HepG2 (cell line): ENCODE results near the gene CEBPA. TPM values are rescaled to one million over a fixed set of nuclear protein-coding genes. Genes with fewer than 3 reads are reported as not detected.

Experiments used
- ATF7-NPFF ChIP-seq: sonication (generic); formaldehyde crosslinking; IDR thresholded peaks from 2 replicates; pipeline ENCODE4 v1.8.1; 2023; ENCODE audit warnings: mild to moderate bottlenecking, low read depth, missing genetic modification reagents, moderate library complexity
- DMAP1 ChIP-seq: IDR thresholded peaks from 2 replicates; pipeline ENCODE4 v1.6.1; 2016
- DRAP1 ChIP-seq: IDR thresholded peaks from 2 replicates; pipeline ENCODE4 v1.6.1; 2016; ENCODE audit warnings: missing genetic modification reagents, missing compliant biosample characterization
- FOXP4 ChIP-seq: sonication (generic); formaldehyde crosslinking; IDR thresholded peaks from 2 replicates; pipeline ENCODE4 v1.4.0; 2020; ENCODE audit warnings: missing genetic modification reagents
- GMEB1 ChIP-seq: sonication (generic); formaldehyde crosslinking; IDR thresholded peaks from 2 replicates; pipeline ENCODE4 v1.5.1; 2020; ENCODE audit warnings: missing genetic modification reagents, mild to moderate bottlenecking, borderline replicate concordance
- PHF21A ChIP-seq: sonication (generic); formaldehyde crosslinking; IDR thresholded peaks from 2 replicates; pipeline ENCODE4 v1.5.0; 2020; ENCODE audit warnings: mild to moderate bottlenecking, missing genetic modification reagents
- PLRG1 ChIP-seq: fragments of 450-650 bp; conservative IDR thresholded peaks from 2 replicates; pipeline ENCODE4 v1.6.1; 2016
- THAP7 ChIP-seq: sonication (generic); formaldehyde crosslinking; IDR thresholded peaks from 2 replicates; pipeline ENCODE4 v1.8.1; 2023; ENCODE audit warnings: mild to moderate bottlenecking, missing genetic modification reagents
- ZBTB10 ChIP-seq: sonication (generic); formaldehyde crosslinking; IDR thresholded peaks from 2 replicates; pipeline ENCODE4 v1.4.0; 2020; ENCODE audit warnings: missing genetic modification reagents, borderline replicate concordance
- ZMYM4 ChIP-seq: sonication (generic); formaldehyde crosslinking; IDR thresholded peaks from 2 replicates; pipeline ENCODE4 v1.8.1; 2023; ENCODE audit warnings: mild to moderate bottlenecking, missing genetic modification reagents
- ZNF335 ChIP-seq: sonication (generic); formaldehyde crosslinking; IDR thresholded peaks from 2 replicates; pipeline ENCODE4 v1.4.0; 2020; ENCODE audit warnings: missing genetic modification reagents
- ZNF414 ChIP-seq: sonication (generic); formaldehyde crosslinking; IDR thresholded peaks from 2 replicates; pipeline ENCODE4 v1.5.0; 2020; ENCODE audit warnings: missing genetic modification reagents
- ZNF576 ChIP-seq: sonication (generic); formaldehyde crosslinking; IDR thresholded peaks from 2 replicates; pipeline ENCODE4 v1.4.0; 2020; ENCODE audit warnings: mild to moderate bottlenecking, missing genetic modification reagents
- ZNF703 ChIP-seq: sonication (generic); formaldehyde crosslinking; IDR thresholded peaks from 2 replicates; pipeline ENCODE4 v1.5.1; 2020; ENCODE audit warnings: missing genetic modification reagents, mild to moderate bottlenecking, moderate library complexity, borderline replicate concordance
- ZNF749 ChIP-seq: sonication (generic); formaldehyde crosslinking; IDR thresholded peaks from 2 replicates; pipeline ENCODE4 v1.8.0; 2022; ENCODE audit warnings: mild to moderate bottlenecking, missing genetic modification reagents, moderate library complexity, borderline replicate concordance
- ZNF770 ChIP-seq: sonication (generic); formaldehyde crosslinking; IDR thresholded peaks from 2 replicates; pipeline ENCODE4 v1.5.0; 2020; ENCODE audit warnings: mild to moderate bottlenecking, missing genetic modification reagents
- ZNF780A ChIP-seq: sonication (generic); formaldehyde crosslinking; IDR thresholded peaks from 2 replicates; pipeline ENCODE4 v1.8.0; 2022; ENCODE audit warnings: mild to moderate bottlenecking, missing genetic modification reagents, moderate library complexity
- polyA plus RNA-seq, 8 experiments: library from polyadenylated mRNA; depleted of rRNA in 3 of 8; stranded (reverse) in 7 of 8; unstranded in 1 of 8; fragments of >200 nt; fragmentation: Illumina TruSeq in 4 of 8; extraction: Trizol in 4 of 8; gene quantifications; 2 replicates each; pipeline versions ENCODE4 v1.2.1 to v1.2.3, GENCODE V29; 2011 to 2016; ENCODE audit warnings: low read depth in 4 of 8, missing spikeins in 1 of 8, mixed read lengths in 1 of 8; ENCODE audit not compliant: insufficient read depth in 1 of 8
- total RNA-seq, 5 experiments: library from RNA; depleted of rRNA; stranded (reverse); fragments of >200 nt; fragmentation: Illumina TruSeq; extraction: Trizol; gene quantifications; 2 replicates each; pipeline ENCODE4 v1.2.3, GENCODE V29; 2016; ENCODE audit warnings: low read depth in 1 of 5

Gene CEBPA
- total and polyA plus RNA-seq, 2 of the 13 experiments (the other 11 are each of a cell fraction or from before 2014, with no cell fraction given) = 24.8 to 103 TPM

- TF ChIP-seq GMEB1 (CRISPR knock-in tag) = no peak
- peak; percentile 31; the same call in 1 of the 2 replicates for TF ChIP-seq DRAP1 (CRISPR knock-in tag)
- TF ChIP-seq PLRG1 = no peak
- TF ChIP-seq ZBTB10 (CRISPR knock-in tag) = no peak
- no peak; the same call in 1 of the 2 replicates for TF ChIP-seq ATF7-NPFF (CRISPR knock-in tag)
- TF ChIP-seq ZNF780A (CRISPR knock-in tag) = no peak
- TF ChIP-seq DMAP1 (CRISPR knock-in tag) = peak; percentile 65; the same call in 1 of the 2 replicates
- no peak for TF ChIP-seq ZNF414 (CRISPR knock-in tag)
- peak; percentile 61; the same call in 1 of the 2 replicates for TF ChIP-seq ZNF335 (CRISPR knock-in tag)
- no peak for TF ChIP-seq ZNF703 (CRISPR knock-in tag)
- no peak for TF ChIP-seq PHF21A (CRISPR knock-in tag)
- peak; percentile 74 for TF ChIP-seq FOXP4 (CRISPR knock-in tag)
- no peak for TF ChIP-seq ZNF770 (CRISPR knock-in tag)
- TF ChIP-seq ZNF576 (CRISPR knock-in tag) = no peak
- TF ChIP-seq THAP7 = peak; percentile 42; the same call in 1 of the 2 replicates
- TF ChIP-seq ZNF749 (CRISPR knock-in tag) = no peak
- peak; percentile 49; the same call in 1 of the 2 replicates for TF ChIP-seq ZMYM4 (CRISPR knock-in tag)
These were observed 28.3 kb downstream of the CEBPA start (continued) for GRCh38 chr19:33273881-33274662.
